DND-41 (cell line): ENCODE results near the gene CADM2.

Source experiments
- EZH2 ChIP-seq: IDR thresholded peaks from 3 replicates; pipeline ENCODE4 v1.6.1; 2012; ENCODE audit warnings: borderline replicate concordance, low read depth, mild to moderate bottlenecking, moderate library complexity, low read length, inconsistent platforms; ENCODE audit not compliant: severe bottlenecking
- TF ChIP-seq, protein P1 (sequence below): IDR thresholded peaks from 2 replicates; pipeline ENCODE4 v1.5.1; 2012; ENCODE audit warnings: borderline replicate concordance, low read length, moderate library complexity, mild to moderate bottlenecking; ENCODE audit not compliant: poor library complexity, severe bottlenecking; ENCODE audit errors: extremely low read depth

DNA sequence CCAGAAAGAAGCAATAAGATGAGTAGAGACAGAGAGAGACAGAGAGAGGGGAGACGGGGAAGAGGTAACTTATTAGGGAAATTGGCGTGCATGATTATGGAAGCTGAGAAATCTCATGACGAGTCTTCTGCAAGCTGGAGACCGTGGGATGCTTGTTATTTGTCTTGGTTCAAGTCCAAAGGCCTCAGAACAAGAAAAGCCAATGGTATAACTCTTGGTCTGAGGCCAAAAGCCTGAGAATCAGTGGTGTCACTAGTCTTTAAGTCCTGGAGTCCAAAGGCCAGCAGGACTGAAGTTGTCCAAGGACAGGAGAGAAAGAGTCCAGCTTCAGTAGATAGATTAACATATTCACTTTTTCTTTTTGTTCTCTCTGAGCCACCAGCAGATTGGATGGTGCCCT, 613.6 kb downstream of the CADM2 start:
- TF ChIP-seq, protein P1, sequence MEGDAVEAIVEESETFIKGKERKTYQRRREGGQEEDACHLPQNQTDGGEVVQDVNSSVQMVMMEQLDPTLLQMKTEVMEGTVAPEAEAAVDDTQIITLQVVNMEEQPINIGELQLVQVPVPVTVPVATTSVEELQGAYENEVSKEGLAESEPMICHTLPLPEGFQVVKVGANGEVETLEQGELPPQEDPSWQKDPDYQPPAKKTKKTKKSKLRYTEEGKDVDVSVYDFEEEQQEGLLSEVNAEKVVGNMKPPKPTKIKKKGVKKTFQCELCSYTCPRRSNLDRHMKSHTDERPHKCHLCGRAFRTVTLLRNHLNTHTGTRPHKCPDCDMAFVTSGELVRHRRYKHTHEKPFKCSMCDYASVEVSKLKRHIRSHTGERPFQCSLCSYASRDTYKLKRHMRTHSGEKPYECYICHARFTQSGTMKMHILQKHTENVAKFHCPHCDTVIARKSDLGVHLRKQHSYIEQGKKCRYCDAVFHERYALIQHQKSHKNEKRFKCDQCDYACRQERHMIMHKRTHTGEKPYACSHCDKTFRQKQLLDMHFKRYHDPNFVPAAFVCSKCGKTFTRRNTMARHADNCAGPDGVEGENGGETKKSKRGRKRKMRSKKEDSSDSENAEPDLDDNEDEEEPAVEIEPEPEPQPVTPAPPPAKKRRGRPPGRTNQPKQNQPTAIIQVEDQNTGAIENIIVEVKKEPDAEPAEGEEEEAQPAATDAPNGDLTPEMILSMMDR: no peak
- no peak for TF ChIP-seq EZH2
